GM12801 (cell line): ENCODE data around the gene DPM2.

Source experiments
- CTCF ChIP-seq: IDR thresholded peaks from one replicate; pipeline ENCODE4 v1.5.1; 2011; ENCODE audit warnings: control low read depth; ENCODE audit not compliant: insufficient read length; ENCODE audit errors: extremely low read depth

The DPM2 gene

GRCh38 chr9:127965953-127966352, 28.3 kb upstream of the DPM2 start:
- TF ChIP-seq CTCF: no peak

- no peak for TF ChIP-seq CTCF
Measured at GRCh38 chr9:127963359-127964064, 25.9 kb upstream of the DPM2 start.

GRCh38 chr9:127963041-127963358, 25.3 kb upstream of the DPM2 start:
- TF ChIP-seq CTCF: no peak

GRCh38 chr9:127962278-127962677, 24.6 kb upstream of the DPM2 start:
- TF ChIP-seq CTCF: no peak

- no peak for TF ChIP-seq CTCF
Measured at GRCh38 chr9:127961613-127962155, 24.0 kb upstream of the DPM2 start.

GRCh38 chr9:127961155-127961490, 23.5 kb upstream of the DPM2 start:
- TF ChIP-seq CTCF: no peak

- TF ChIP-seq CTCF: no peak
Measured at GRCh38 chr9:127960410-127961154, 22.9 kb upstream of the DPM2 start.
